Naive thymus-derived CD8-positive, alpha-beta T cell (primary cell): Measurements from ENCODE around the gene TOLLIP. TPM values are rescaled to one million over a fixed set of nuclear protein-coding genes. Genes with fewer than 3 reads are reported as not detected.
A peak's percentile ranks its signal among the peaks of the same experiment; 100 is the strongest.

Source experiments
- ATAC-seq, 2 donors: fragments of 150-1000 bp; cut with Tn5 transposase in 1 of 2; sonication (Bioruptor Pico), chemical (Tn5 transposase) in 1 of 2; 1 replicate in 1 of 2; 2 replicates in 1 of 2; pipeline ENCODE4 v1.10.0; 2021; ENCODE audit warnings: mild to moderate bottlenecking in 2 of 2, moderate library complexity in 2 of 2
- POLR2A ChIA-PET: fragments of 350-600 bp; sonication (Branson Sonifier 250); formaldehyde crosslinking; loops from one replicate; lab custom pipeline; 2021; ENCODE audit warnings: antibody characterized with exemption; lab: Charles Lee
- DNase-seq, 10 donors: peaks; one replicate each; pipeline versions ENCODE4 v3.0.0 to v3.0.0-alpha.2; 2020 to 2022
- H3K27ac Mint-ChIP-seq, 10 donors: one replicate each; pipeline ENCODE4 v1.8.0; 2020 to 2022; ENCODE audit warnings: mild to moderate bottlenecking in 10 of 10, mixed read lengths in 10 of 10, moderate library complexity in 4 of 10, inconsistent platforms in 1 of 10
- H3K27me3 Mint-ChIP-seq, 5 donors: one replicate each; pipeline ENCODE4 v1.8.0; 2021 to 2022; ENCODE audit warnings: mixed read lengths in 5 of 5
- H3K36me3 Mint-ChIP-seq, 3 donors: one replicate each; pipeline ENCODE4 v1.8.0; 2020 to 2022; ENCODE audit warnings: mixed read lengths in 3 of 3, mild to moderate bottlenecking in 2 of 3, inconsistent platforms in 1 of 3
- H3K4me1 Mint-ChIP-seq, 4 donors: one replicate each; pipeline ENCODE4 v1.8.0; 2021 to 2022; ENCODE audit warnings: mixed read lengths in 4 of 4
- H3K4me3 Mint-ChIP-seq, 10 donors: one replicate each; pipeline ENCODE4 v1.8.0; 2020 to 2022; ENCODE audit warnings: mild to moderate bottlenecking in 10 of 10, mixed read lengths in 10 of 10, moderate library complexity in 6 of 10, inconsistent platforms in 1 of 10
- H3K9me3 Mint-ChIP-seq, 9 donors: one replicate each; pipeline ENCODE4 v1.8.0; 2020 to 2022; ENCODE audit warnings: mixed read lengths in 9 of 9, mild to moderate bottlenecking in 3 of 9, inconsistent platforms in 1 of 9, moderate library complexity in 1 of 9
- polyA plus RNA-seq, 3 donors: library from polyadenylated mRNA; unstranded; fragments of 300-500 nt; fragmentation: Illumina TruSeq; gene quantifications; one replicate each; pipeline ENCODE4 v1.2.3, GENCODE V29; 2021
- total RNA-seq, 8 experiments: library from RNA in 2 of 8; stranded (reverse) in 2 of 8; gene quantifications; one replicate each; pipeline ENCODE4 v1.2.3 and lab custom pipeline; 2021 to 2026

Gene TOLLIP
- total and polyA plus RNA-seq, 5 experiments from 2014 or later = 21.4 to 38.6 (median 27.6) TPM

DNA sequence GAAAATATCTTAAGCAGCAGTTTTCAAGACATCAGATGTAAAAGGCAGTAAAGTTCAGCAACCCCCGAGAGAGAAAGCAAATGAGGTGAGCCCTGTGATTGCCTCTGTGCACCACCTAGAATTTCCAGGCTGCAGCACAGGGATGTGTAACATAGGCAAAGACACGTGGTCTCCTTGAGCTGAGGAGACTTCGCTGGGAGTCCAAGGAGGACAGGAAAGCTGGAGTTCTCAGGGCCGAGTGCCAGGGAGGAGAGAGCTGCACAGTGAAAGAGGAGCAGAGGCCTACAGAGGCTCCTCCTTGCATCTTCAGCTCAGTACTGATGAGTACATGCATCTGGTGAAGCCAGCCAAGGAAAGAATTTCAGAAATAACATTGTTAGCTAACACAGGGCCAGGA lies 17.6 kb upstream of the TOLLIP start:
- H3K4me3 Mint-ChIP-seq = no peak overlapping the region
- POLR2A ChIA-PET = interaction anchor here (0.7 to 4.2 kb wide), 2 partner anchors 8 to 17 kb away, joined by 3 to 16 read pairs; partner anchors contain the start of gene TOLLIP
- no peak for DNase-seq

GRCh38 chr11:1326435-1327063 lies 17.1 kb upstream of the TOLLIP start:
- H3K4me3 Mint-ChIP-seq = no peak overlapping the region
- POLR2A ChIA-PET = interaction anchor here (4.2 kb wide), 1 partner anchor 16 kb away, joined by 16 read pairs; the partner anchor contains the start of gene TOLLIP
- H3K9me3 Mint-ChIP-seq = peaks cover 0 to 21% (median 11%) of the 10 kb centered on the region in 9 donors
- ATAC-seq = no peak
- H3K27ac Mint-ChIP-seq = peak overlapping the region in 2 of 10 donors; percentile 10 to 19
- peaks cover 3 to 34% (median 7%) of the 10 kb centered on the region in 5 donors for H3K27me3 Mint-ChIP-seq
- H3K36me3 Mint-ChIP-seq = peaks cover 0 to 13% (median 7%) of the 10 kb centered on the region in 3 donors
- peaks cover 3 to 13% (median 10%) of the 10 kb centered on the region in 4 donors for H3K4me1 Mint-ChIP-seq
- DNase-seq = peak in 1 of 10 donors; percentile 15

More for the DNA sequence above, 17.6 kb upstream of the TOLLIP start:
- Mint-ChIP-seq H3K36me3 (peaks cover 0 to 13% (median 7%) of the 10 kb centered on the region in 3 donors), H3K4me1 (peaks cover 3 to 13% (median 10%) of the 10 kb centered on the region in 4 donors), H3K9me3 (peaks cover 0 to 21% (median 11%) of the 10 kb centered on the region in 9 donors), H3K27ac (peak overlapping the region in 1 of 10 donors; percentile 19), H3K27me3 (peaks cover 3 to 31% (median 7%) of the 10 kb centered on the region in 5 donors)
- no peak for ATAC-seq

DNA sequence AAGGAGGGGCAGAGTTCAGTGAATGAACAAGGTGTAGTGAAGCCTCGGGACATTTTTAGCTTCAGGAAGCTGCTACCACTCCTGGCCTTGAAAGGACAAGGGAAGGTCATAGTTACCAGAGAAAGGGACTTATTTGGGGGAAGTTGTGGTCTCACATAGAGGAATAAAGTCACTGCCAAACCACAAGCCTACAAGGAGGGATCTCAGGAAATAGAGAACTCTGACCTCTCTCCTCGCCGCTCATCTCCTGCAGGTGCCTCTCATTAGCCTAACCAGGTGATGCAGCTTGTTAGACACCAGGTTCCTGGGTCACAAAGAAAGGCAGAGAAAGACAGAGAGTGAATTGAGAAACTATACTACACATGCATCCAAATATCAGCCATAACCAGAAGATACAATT lies 14.3 kb upstream of the TOLLIP start:
- ATAC-seq = no peak
- Mint-ChIP-seq H3K4me1 (peaks cover 3 to 13% (median 9%) of the 10 kb centered on the region in 4 donors), H3K36me3 (peaks cover 0 to 18% (median 7%) of the 10 kb centered on the region in 3 donors), H3K27me3 (peaks cover 3 to 52% (median 12%) of the 10 kb centered on the region in 5 donors), H3K4me3 (no peak overlapping the region), H3K9me3 (peaks cover 0 to 20% (median 9%) of the 10 kb centered on the region in 9 donors), H3K27ac (no peak overlapping the region)
- peak in 1 of 10 donors; percentile 13 for DNase-seq
- POLR2A ChIA-PET = no interaction called here

DNA sequence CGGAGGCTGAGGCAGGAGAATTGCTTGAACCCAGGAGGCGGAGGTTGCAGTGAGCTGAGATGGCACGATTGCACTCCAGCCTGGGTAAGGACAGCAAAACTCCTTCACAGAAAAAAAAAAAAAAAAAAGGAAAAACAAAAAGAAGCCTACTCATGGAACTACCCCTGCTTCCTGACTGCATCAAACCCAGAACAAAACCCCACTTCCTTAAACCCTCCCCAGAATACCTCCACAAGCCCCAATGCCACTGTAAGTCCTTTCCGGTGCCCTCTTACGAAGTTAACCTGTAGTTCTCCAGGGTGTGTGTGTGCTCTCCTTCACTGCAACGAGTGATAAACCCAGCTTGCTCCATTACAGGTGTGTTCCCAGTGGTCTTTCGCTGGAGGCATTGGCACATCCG lies 8.6 kb upstream of the TOLLIP start:
- Mint-ChIP-seq H3K4me3 (no peak overlapping the region), H3K4me1 (peaks cover 2 to 4% (median 3%) of the 10 kb centered on the region in 4 donors), H3K27me3 (peaks cover 3 to 24% (median 14%) of the 10 kb centered on the region in 5 donors), H3K9me3 (no peaks in the 10 kb centered on the region), H3K27ac (peak overlapping the region in 2 of 10 donors; percentile 53 to 73), H3K36me3 (peaks cover 0 to 5% (median 0%) of the 10 kb centered on the region in 3 donors)
- POLR2A ChIA-PET = interaction anchor here (0.7 to 1.2 kb wide), 2 partner anchors 8 to 87 kb away, joined by 3 to 5 read pairs; partner anchors contain the start of gene TOLLIP
- ATAC-seq = no peak
- DNase-seq = no peak

- Mint-ChIP-seq H3K9me3 (no peaks in the 10 kb centered on the region), H3K27me3 (peaks cover 3 to 21% (median 14%) of the 10 kb centered on the region in 5 donors), H3K4me1 (peaks cover 0 to 4% (median 3%) of the 10 kb centered on the region in 4 donors), H3K36me3 (peaks cover 0 to 5% (median 0%) of the 10 kb centered on the region in 3 donors), H3K4me3 (no peak overlapping the region), H3K27ac (no peak overlapping the region)
- POLR2A ChIA-PET = interaction anchor here (0.7 kb wide), 1 partner anchor 88 kb away, joined by 5 read pairs; no protein-coding TSS in a partner anchor
- DNase-seq (no peak), ATAC-seq (no peak)
Observed at GRCh38 chr11:1317432-1317831, 8.0 kb upstream of the TOLLIP start.

DNA sequence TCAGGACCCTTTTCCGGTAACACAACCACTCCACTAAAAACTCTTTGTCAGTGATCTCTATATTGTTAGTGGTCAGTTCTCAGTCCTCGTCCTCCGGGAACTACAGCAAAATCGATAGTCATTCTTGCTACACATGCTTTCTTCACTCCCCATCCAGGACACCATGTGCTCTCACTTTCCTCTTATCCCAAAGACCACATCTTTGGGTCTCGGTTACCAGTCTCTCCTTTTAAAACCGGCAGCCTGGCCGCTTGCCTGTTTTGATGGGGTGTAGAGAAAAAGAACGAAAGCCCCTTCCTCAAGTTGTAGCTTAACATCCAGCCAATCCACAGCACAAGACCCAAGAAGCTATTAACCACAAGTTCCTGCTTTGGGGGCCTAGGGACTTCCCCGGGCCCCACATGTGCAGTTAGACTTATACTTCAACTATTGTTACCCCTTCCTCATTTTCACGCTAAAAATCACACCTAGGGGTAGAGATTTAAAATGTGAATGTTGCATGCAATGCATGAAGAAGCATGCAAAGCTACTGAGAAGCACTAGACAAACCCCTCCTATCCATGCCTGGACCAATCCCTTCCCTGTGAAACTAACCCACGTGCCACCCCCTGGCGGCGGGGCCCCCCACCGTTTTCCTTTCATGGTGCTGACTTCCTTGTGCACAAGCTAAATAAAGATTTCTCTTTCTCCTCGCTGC lies 1.5 kb upstream of the TOLLIP start:
- peak overlapping the region; percentile 83 to 93 (median 87) for H3K4me3 Mint-ChIP-seq
- peak; percentile 51 to 55 for ATAC-seq
- peaks cover 27 to 47% (median 43%) of the 10 kb centered on the region in 4 donors for H3K4me1 Mint-ChIP-seq
- H3K36me3 Mint-ChIP-seq = no peaks in the 10 kb centered on the region
- peaks cover 0 to 3% (median 0%) of the 10 kb centered on the region in 5 donors for H3K27me3 Mint-ChIP-seq
- peak overlapping the region; percentile 87 to 98 (median 96) for H3K27ac Mint-ChIP-seq
- DNase-seq = peak; percentile 56 to 87 (median 70)
- H3K9me3 Mint-ChIP-seq = peaks cover 0 to 9% (median 0%) of the 10 kb centered on the region in 9 donors
- POLR2A ChIA-PET = interaction anchor here (0.6 to 4.8 kb wide), 11 partner anchors 10 to 1090 kb away, joined by 3 to 44 read pairs (median 8); partner anchors contain the start of genes BRSK2, RNH1 and TSSC4

GRCh38 chr11:1310318-1310687 lies 871 bp upstream of the TOLLIP start:
- DNase-seq (peak in 3 of 10 donors; percentile 27 to 39 (median 32)), ATAC-seq (no peak)
- H3K27me3 Mint-ChIP-seq = peaks cover 0 to 2% (median 0%) of the 10 kb centered on the region in 5 donors
- H3K4me1 Mint-ChIP-seq = peaks cover 27 to 52% (median 49%) of the 10 kb centered on the region in 4 donors
- peaks cover 0 to 9% (median 0%) of the 10 kb centered on the region in 9 donors for H3K9me3 Mint-ChIP-seq
- POLR2A ChIA-PET = interaction anchor here (0.8 to 4.8 kb wide), 11 partner anchors 8 to 803 kb away, joined by 3 to 44 read pairs (median 12); partner anchors contain the start of gene RNH1
- H3K36me3 Mint-ChIP-seq = peaks cover 0 to 5% (median 0%) of the 10 kb centered on the region in 3 donors
- peak overlapping the region; percentile 83 to 93 (median 87) for H3K4me3 Mint-ChIP-seq
- peak overlapping the region; percentile 87 to 98 (median 96) for H3K27ac Mint-ChIP-seq

GRCh38 chr11:1308743-1309497 lies 512 bp downstream of the TOLLIP start:
- ATAC-seq (peak in 1 of 2 donors; percentile 13), DNase-seq (peak in 1 of 10 donors; percentile 22)
- Mint-ChIP-seq H3K27ac (peak overlapping the region in 9 of 10 donors; percentile 61 to 97 (median 89)), H3K27me3 (no peaks in the 10 kb centered on the region), H3K4me3 (peak overlapping the region; percentile 66 to 90 (median 82)), H3K9me3 (peaks cover 0 to 9% (median 0%) of the 10 kb centered on the region in 9 donors), H3K36me3 (peaks cover 0 to 13% (median 0%) of the 10 kb centered on the region in 3 donors), H3K4me1 (peaks cover 31 to 63% (median 59%) of the 10 kb centered on the region in 4 donors)
- POLR2A ChIA-PET = interaction anchor here (0.6 to 4.8 kb wide), 13 partner anchors 9 to 1102 kb away, joined by 3 to 44 read pairs (median 4); partner anchors contain the start of genes BET1L, DUSP8, RIC8A and TSSC4

GRCh38 chr11:1307998-1308742 lies 1.3 kb downstream of the TOLLIP start:
- POLR2A ChIA-PET = interaction anchor here (1.0 to 4.8 kb wide), 5 partner anchors 27 to 1101 kb away, joined by 3 to 44 read pairs (median 14); partner anchors contain the start of genes BET1L, DUSP8 and RIC8A

GRCh38 chr11:1307163-1307870 lies 2.1 kb downstream of the TOLLIP start:
- Mint-ChIP-seq H3K27me3 (no peaks in the 10 kb centered on the region), H3K36me3 (peaks cover 0 to 21% (median 0%) of the 10 kb centered on the region in 3 donors), H3K4me3 (peak overlapping the region; percentile 52 to 88 (median 78)), H3K4me1 (peaks cover 40 to 71% (median 70%) of the 10 kb centered on the region in 4 donors), H3K27ac (peak overlapping the region; percentile 53 to 89 (median 75)), H3K9me3 (peaks cover 0 to 9% (median 0%) of the 10 kb centered on the region in 9 donors)
- POLR2A ChIA-PET = interaction anchor here (4.8 kb wide), 1 partner anchor 45 kb away, joined by 44 read pairs; no protein-coding TSS in a partner anchor
- peak in 1 of 10 donors; percentile 23 for DNase-seq
- no peak for ATAC-seq

More at GRCh38 chr11:1307998-1308742, 1.3 kb downstream of the TOLLIP start:
- no peaks in the 10 kb centered on the region for H3K27me3 Mint-ChIP-seq
- ATAC-seq (no peak), DNase-seq (peak in 2 of 10 donors; percentile 3 to 15)
- peaks cover 0 to 9% (median 0%) of the 10 kb centered on the region in 9 donors for H3K9me3 Mint-ChIP-seq
- H3K27ac Mint-ChIP-seq = peak overlapping the region in 9 of 10 donors; percentile 68 to 91 (median 89)
- peak overlapping the region; percentile 66 to 88 (median 79) for H3K4me3 Mint-ChIP-seq
- peaks cover 0 to 18% (median 0%) of the 10 kb centered on the region in 3 donors for H3K36me3 Mint-ChIP-seq
- peaks cover 34 to 63% (median 62%) of the 10 kb centered on the region in 4 donors for H3K4me1 Mint-ChIP-seq
